ENCODE measurements around the gene FAM9A. TPM values are rescaled to one million over a fixed set of nuclear protein-coding genes. Genes with fewer than 3 reads are reported as not detected.

FAM9A gene
- total and polyA plus RNA-seq, 2 donors (not counting 1 experiment from before 2014, with no cell fraction given) = not detected

- intact Hi-C loops (cut with micrococcal nuclease) = no loop called here
- H2AFZ ChIP-seq (ENCODE audit: insufficient read depth, low read depth, low read length, poor library complexity, severe bottlenecking) = no peak overlapping the region
- ChIA-PET POLR2A (no interaction called here), CTCF (no interaction called here)
- no peak overlapping the region for H3K9ac ChIP-seq (ENCODE audit: low read length)
- no peaks in the 10 kb centered on the region for H3K4me1 Mint-ChIP-seq
- no peak overlapping the region for H3K4me2 ChIP-seq (replicated peaks; ENCODE audit: low read depth, low read length, poor library complexity, severe bottlenecking)
- DNase-seq (no peak), ATAC-seq (ENCODE audit: low read depth) (no peak)
- H3K27ac Mint-ChIP-seq = no peak overlapping the region
- no peak overlapping the region for H3K4me3 Mint-ChIP-seq
- H3K4me3 ChIP-seq (ENCODE audit: control extremely low read depth in 1 of 5, extremely low read depth in 1 of 5, insufficient read depth in 1 of 5, low read depth in 2 of 5, low read length in 4 of 5) = no peak overlapping the region
- no peaks in the 10 kb centered on the region for H4K20me1 ChIP-seq (ENCODE audit: control insufficient read depth, insufficient read depth, low read length, poor library complexity, severe bottlenecking)
- TF ChIP-seq CTCF (IDR thresholded peaks at IDR 0.05) (no peak), EZH2 (IDR thresholded peaks at IDR 0.05; ENCODE audit: borderline replicate concordance, insufficient read depth, low read depth, low read length, poor library complexity, severe bottlenecking) (no peak)
- no peaks in the 10 kb centered on the region for H3K9me3 ChIP-seq (ENCODE audit: control extremely low read depth in 1 of 3, control insufficient read depth in 2 of 3, insufficient read depth in 1 of 3, low read length in 2 of 3)
- H3K79me2 ChIP-seq (ENCODE audit: control insufficient read depth, insufficient read depth, low read length) = no peaks in the 10 kb centered on the region
- no peaks in the 10 kb centered on the region for H3K4me1 ChIP-seq (ENCODE audit: control insufficient read depth in 2 of 2, insufficient read depth in 2 of 2, low read length in 2 of 2)
- no peaks in the 10 kb centered on the region for H3K9me3 Mint-ChIP-seq (ENCODE audit: insufficient read depth)
- peaks cover 3% of the 10 kb centered on the region for H3K27me3 Mint-ChIP-seq
- 100% methylated on average over 2 of the region's 4 CpGs for WGBS (ENCODE audit: insufficient coverage)
- no peak overlapping the region for H3K27ac ChIP-seq (ENCODE audit: low read length in 2 of 2)
- H3K27me3 ChIP-seq (replicated peaks in 1 of 4; ENCODE audit: control extremely low read depth in 1 of 4, control insufficient read depth in 3 of 4, insufficient read depth in 4 of 4, low read length in 3 of 4) = no peaks in the 10 kb centered on the region
- H3K36me3 ChIP-seq (replicated peaks in 1 of 2; ENCODE audit: control extremely low read depth in 1 of 2, control insufficient read depth in 1 of 2, extremely low read depth in 1 of 2, insufficient read depth in 2 of 2, low read length in 1 of 2) = no peaks in the 10 kb centered on the region
Measured at GRCh38 chrX:8755116-8755515, 46.1 kb downstream of the FAM9A start.

GRCh38 chrX:8749697-8750096 is 51.5 kb downstream of the FAM9A start:
- Histone ChIP-seq H2AFZ (ENCODE audit: insufficient read depth, low read depth, low read length, poor library complexity, severe bottlenecking) (no peak overlapping the region), H3K9me3 (ENCODE audit: control extremely low read depth in 1 of 3, control insufficient read depth in 2 of 3, insufficient read depth in 1 of 3, low read length in 2 of 3) (no peaks in the 10 kb centered on the region), H3K36me3 (replicated peaks in 1 of 2; ENCODE audit: control extremely low read depth in 1 of 2, control insufficient read depth in 1 of 2, extremely low read depth in 1 of 2, insufficient read depth in 2 of 2, low read length in 1 of 2) (no peaks in the 10 kb centered on the region), H3K9ac (ENCODE audit: low read length) (no peak overlapping the region), H4K20me1 (ENCODE audit: control insufficient read depth, insufficient read depth, low read length, poor library complexity, severe bottlenecking) (no peaks in the 10 kb centered on the region), H3K4me2 (replicated peaks; ENCODE audit: low read depth, low read length, poor library complexity, severe bottlenecking) (no peak overlapping the region), H3K27me3 (replicated peaks in 1 of 4; ENCODE audit: control extremely low read depth in 1 of 4, control insufficient read depth in 3 of 4, insufficient read depth in 4 of 4, low read length in 3 of 4) (peaks cover 0 to 2% (median 0%) of the 10 kb centered on the region in 4 experiments), H3K4me3 (ENCODE audit: control extremely low read depth in 1 of 5, extremely low read depth in 1 of 5, insufficient read depth in 1 of 5, low read depth in 2 of 5, low read length in 4 of 5) (no peak overlapping the region), H3K79me2 (ENCODE audit: control insufficient read depth, insufficient read depth, low read length) (no peaks in the 10 kb centered on the region), H3K4me1 (ENCODE audit: control insufficient read depth in 2 of 2, insufficient read depth in 2 of 2, low read length in 2 of 2) (no peaks in the 10 kb centered on the region), H3K27ac (ENCODE audit: low read length in 2 of 2) (no peak overlapping the region)
- ChIA-PET POLR2A (no interaction called here), CTCF (interaction anchor here (1.0 to 1.2 kb wide), 2 partner anchors 11 to 12 kb away, joined by 3 to 4 read pairs; no protein-coding TSS in a partner anchor)
- Mint-ChIP-seq H3K4me1 (no peaks in the 10 kb centered on the region), H3K27me3 (peaks cover 4% of the 10 kb centered on the region), H3K9me3 (ENCODE audit: insufficient read depth) (no peaks in the 10 kb centered on the region), H3K27ac (no peak overlapping the region), H3K4me3 (no peak overlapping the region)
- DNase-seq (no peak), ATAC-seq (ENCODE audit: low read depth) (no peak)
- intact Hi-C loops (cut with micrococcal nuclease) = loop anchor here (1.0 to 10.0 kb wide), 3 partner anchors 66 to 1365 kb away; no protein-coding TSS in a partner anchor
- TF ChIP-seq EZH2 (IDR thresholded peaks at IDR 0.05; ENCODE audit: borderline replicate concordance, insufficient read depth, low read depth, low read length, poor library complexity, severe bottlenecking) = no peak
- TF ChIP-seq CTCF (IDR thresholded peaks at IDR 0.05) = no peak
